GM19035 (cell line): ENCODE measurements around the gene GPC3.
"Not testable (repeated sequence)": the region's sequence is repeated elsewhere in the genome, so short reads cannot be mapped to it uniquely, and the experiment has no call there.

Experiments
- ATAC-seq: cut with Tn5 transposase; IDR thresholded peaks from one replicate; pipeline ENCODE4 v1.9.1; 2021; ENCODE audit not compliant: unreplicated experiment

Gene GPC3

GRCh38 chrX:133786382-133786781 lies 199.0 kb downstream of the GPC3 start:
- ATAC-seq: no peak

- ATAC-seq: peak; percentile 76
These were observed 202.1 kb downstream of the GPC3 start for GRCh38 chrX:133783274-133783673.

- ATAC-seq: no peak
These were observed 204.2 kb downstream of the GPC3 start for GRCh38 chrX:133781174-133781573.

- no peak for ATAC-seq
These were observed 209.3 kb downstream of the GPC3 start for GRCh38 chrX:133776072-133776471.

GRCh38 chrX:133774807-133775206 lies 210.6 kb downstream of the GPC3 start:
- ATAC-seq: no peak

- no peak for ATAC-seq
These were observed 214.2 kb downstream of the GPC3 start for GRCh38 chrX:133771086-133771646.

GRCh38 chrX:133762976-133763548 lies 222.3 kb downstream of the GPC3 start:
- ATAC-seq: not testable (repeated sequence)

GRCh38 chrX:133754657-133755056 lies 230.7 kb downstream of the GPC3 start:
- ATAC-seq: no peak

GRCh38 chrX:133749951-133750350 lies 235.4 kb downstream of the GPC3 start:
- no peak for ATAC-seq

GRCh38 chrX:133749370-133749769 lies 236.0 kb downstream of the GPC3 start:
- ATAC-seq: no peak

- no peak for ATAC-seq
These were observed 238.2 kb downstream of the GPC3 start for GRCh38 chrX:133747196-133747595.

- peak; percentile 31 for ATAC-seq
These were observed 238.8 kb downstream of the GPC3 start for GRCh38 chrX:133746593-133746992.

- ATAC-seq: peak; percentile 55
These were observed 240.0 kb downstream of the GPC3 start for GRCh38 chrX:133745349-133745748.

GRCh38 chrX:133742602-133743305 lies 242.6 kb downstream of the GPC3 start:
- no peak for ATAC-seq

- no peak for ATAC-seq
These were observed 244.1 kb downstream of the GPC3 start for GRCh38 chrX:133741303-133741702.

- ATAC-seq: no peak
These were observed 258.8 kb downstream of the GPC3 start for GRCh38 chrX:133726642-133727041.

- ATAC-seq: no peak
These were observed 259.2 kb downstream of the GPC3 start for GRCh38 chrX:133726211-133726630.

GRCh38 chrX:133723930-133724329 lies 261.5 kb downstream of the GPC3 start:
- ATAC-seq: no peak

GRCh38 chrX:133722756-133723155 lies 262.6 kb downstream of the GPC3 start:
- no peak for ATAC-seq

GRCh38 chrX:133720269-133720668 lies 265.1 kb downstream of the GPC3 start:
- not testable (repeated sequence) for ATAC-seq

- no peak for ATAC-seq
These were observed 269.7 kb downstream of the GPC3 start for GRCh38 chrX:133715715-133716114.

GRCh38 chrX:133709501-133709900 lies 275.9 kb downstream of the GPC3 start:
- no peak for ATAC-seq
